ENCODE results near the gene C15orf62. TPM values are rescaled to one million over a fixed set of nuclear protein-coding genes. Genes with fewer than 3 reads are reported as not detected.

Gene C15orf62
- polyA plus RNA-seq, 1 experiment = 0.05 TPM

DNA sequence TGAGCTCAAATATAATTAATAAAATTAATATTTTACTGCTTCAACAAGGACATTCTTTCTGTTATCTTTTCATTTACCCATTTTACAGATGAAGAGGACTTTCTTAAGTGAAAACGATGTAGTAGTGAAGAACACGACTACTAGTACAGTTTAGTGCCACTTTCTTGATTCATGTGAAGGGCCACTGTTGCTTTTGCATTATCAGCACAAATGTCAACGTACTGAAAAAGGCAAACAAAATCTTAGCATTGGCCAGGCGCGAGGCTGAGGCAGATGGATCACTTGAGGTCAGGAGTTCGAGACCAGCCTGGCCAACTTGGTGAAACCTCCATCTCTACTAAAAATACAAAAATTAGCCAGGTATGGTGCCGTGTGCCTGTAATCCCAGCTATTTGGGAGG is 49.3 kb downstream of the C15orf62 start:
- CTCF ChIA-PET = interaction anchor here (1.1 to 1.2 kb wide), 2 partner anchors 38 to 298 kb away, joined by 3 to 4 read pairs; no protein-coding TSS in a partner anchor

GRCh38 chr15:40821195-40821594 is 51.4 kb downstream of the C15orf62 start:
- DNase-seq (ENCODE audit: low read depth, low spot score) = no peak
- no peaks in the 10 kb centered on the region for H3K9me3 ChIP-seq (ENCODE audit: control insufficient read depth, insufficient read depth, low read length)
- ChIA-PET CTCF (no interaction called here), POLR2A (no interaction called here)
- H3K4me3 ChIP-seq (ENCODE audit: low read depth, low read length) = no peak overlapping the region
- TF ChIP-seq, protein P1, sequence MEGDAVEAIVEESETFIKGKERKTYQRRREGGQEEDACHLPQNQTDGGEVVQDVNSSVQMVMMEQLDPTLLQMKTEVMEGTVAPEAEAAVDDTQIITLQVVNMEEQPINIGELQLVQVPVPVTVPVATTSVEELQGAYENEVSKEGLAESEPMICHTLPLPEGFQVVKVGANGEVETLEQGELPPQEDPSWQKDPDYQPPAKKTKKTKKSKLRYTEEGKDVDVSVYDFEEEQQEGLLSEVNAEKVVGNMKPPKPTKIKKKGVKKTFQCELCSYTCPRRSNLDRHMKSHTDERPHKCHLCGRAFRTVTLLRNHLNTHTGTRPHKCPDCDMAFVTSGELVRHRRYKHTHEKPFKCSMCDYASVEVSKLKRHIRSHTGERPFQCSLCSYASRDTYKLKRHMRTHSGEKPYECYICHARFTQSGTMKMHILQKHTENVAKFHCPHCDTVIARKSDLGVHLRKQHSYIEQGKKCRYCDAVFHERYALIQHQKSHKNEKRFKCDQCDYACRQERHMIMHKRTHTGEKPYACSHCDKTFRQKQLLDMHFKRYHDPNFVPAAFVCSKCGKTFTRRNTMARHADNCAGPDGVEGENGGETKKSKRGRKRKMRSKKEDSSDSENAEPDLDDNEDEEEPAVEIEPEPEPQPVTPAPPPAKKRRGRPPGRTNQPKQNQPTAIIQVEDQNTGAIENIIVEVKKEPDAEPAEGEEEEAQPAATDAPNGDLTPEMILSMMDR (IDR thresholded peaks at IDR 0.05; ENCODE audit: low read depth, low read length) = no peak
- no peaks in the 10 kb centered on the region for H3K27me3 ChIP-seq (ENCODE audit: control insufficient read depth, insufficient read depth, low read length)
- no peak overlapping the region for H3K27ac ChIP-seq (ENCODE audit: low read depth, low read length)

More for the DNA sequence above, 49.3 kb downstream of the C15orf62 start:
- POLR2A ChIA-PET = interaction anchor here (0.7 kb wide), 1 partner anchor 54 kb away, joined by 4 read pairs; no protein-coding TSS in a partner anchor
- TF ChIP-seq, protein P1 (IDR thresholded peaks at IDR 0.05; ENCODE audit: low read depth, low read length) = no peak
- Histone ChIP-seq H3K27ac (ENCODE audit: low read depth, low read length) (no peak overlapping the region), H3K27me3 (ENCODE audit: control insufficient read depth, insufficient read depth, low read length) (no peaks in the 10 kb centered on the region), H3K4me3 (ENCODE audit: low read depth, low read length) (no peak overlapping the region), H3K9me3 (ENCODE audit: control insufficient read depth, insufficient read depth, low read length) (no peaks in the 10 kb centered on the region)
- DNase-seq (ENCODE audit: low read depth, low spot score) = no peak

Small RNA genes lying within 50 kb of the gene (small RNA-seq; reads per million reads assigned to genes)
- not detected for gene SUMO2P15 (ENCODE audit: insufficient read length, low read depth)

Other genes with a start within 250 kb of the C15orf62 start
- 14.0 and 16.7 TPM in 2 replicates for gene CCDC32, start 204.9 kb upstream of the C15orf62 start, polyA plus RNA-seq (2011; rRNA removed)
- gene RPUSD2, start 200.7 kb upstream of the C15orf62 start, polyA plus RNA-seq (2011; rRNA removed) = 5.9 and 7.0 TPM in 2 replicates
- gene KNL1, start 175.7 kb upstream of the C15orf62 start, polyA plus RNA-seq (2011; rRNA removed) = 3.0 and 5.6 TPM in 2 replicates
- gene RAD51, start 74.8 kb upstream of the C15orf62 start, polyA plus RNA-seq (2011; rRNA removed) = 5.1 and 6.0 TPM in 2 replicates
- 19.2 and 19.5 TPM in 2 replicates for gene RMDN3, start 14.7 kb upstream of the C15orf62 start, polyA plus RNA-seq (2011; rRNA removed)
- gene GCHFR, start 5.9 kb upstream of the C15orf62 start, polyA plus RNA-seq (2011; rRNA removed) = 4.2 and 4.7 TPM in 2 replicates
- 15.6 and 20.3 TPM in 2 replicates for gene ZFYVE19, start 37.1 kb downstream of the C15orf62 start, polyA plus RNA-seq (2011; rRNA removed)
- gene DNAJC17, start 37.5 kb downstream of the C15orf62 start, polyA plus RNA-seq (2011; rRNA removed) = 25.8 and 31.7 TPM in 2 replicates
- gene PPP1R14D, start 58.7 kb downstream of the C15orf62 start, polyA plus RNA-seq (2011; rRNA removed) = not detected in 2 replicates
- gene SPINT1, start 74.1 kb downstream of the C15orf62 start, polyA plus RNA-seq (2011; rRNA removed) = 0.87 and 0.94 TPM in 2 replicates
- 0.04 and 0.10 TPM in 2 replicates for gene RHOV, start 104.3 kb downstream of the C15orf62 start, polyA plus RNA-seq (2011; rRNA removed)
- gene VPS18, start 124.5 kb downstream of the C15orf62 start, polyA plus RNA-seq (2011; rRNA removed) = 18.7 and 25.7 TPM in 2 replicates
- 1.5 and 2.6 TPM in 2 replicates for gene DLL4, start 159.4 kb downstream of the C15orf62 start, polyA plus RNA-seq (2011; rRNA removed)
- gene CHAC1, start 183.5 kb downstream of the C15orf62 start, polyA plus RNA-seq (2011; rRNA removed) = 106 and 154 TPM in 2 replicates

All from AG04450 (cell line).